SK-N-MC (cell line): ENCODE data around the gene TOP3A.

Source experiments
- EZH2 ChIP-seq: fragments of 200-600 bp; sonication (generic); IDR thresholded peaks from one replicate; pipeline ENCODE4 v1.6.1; 2017; ENCODE audit warnings: antibody characterized with exemption
- POLR2AphosphoS5 ChIP-seq: IDR thresholded peaks from 2 replicates; pipeline ENCODE4 v1.6.1; 2012; ENCODE audit warnings: mild to moderate bottlenecking, low read depth, low read length, borderline replicate concordance

GRCh38 chr17:18231164-18231563 is 83.6 kb downstream of the TOP3A start:
- no peak for TF ChIP-seq POLR2AphosphoS5
- no peak for TF ChIP-seq EZH2
